ENCODE data around the gene PNLIPRP2.

Gene PNLIPRP2

DNA sequence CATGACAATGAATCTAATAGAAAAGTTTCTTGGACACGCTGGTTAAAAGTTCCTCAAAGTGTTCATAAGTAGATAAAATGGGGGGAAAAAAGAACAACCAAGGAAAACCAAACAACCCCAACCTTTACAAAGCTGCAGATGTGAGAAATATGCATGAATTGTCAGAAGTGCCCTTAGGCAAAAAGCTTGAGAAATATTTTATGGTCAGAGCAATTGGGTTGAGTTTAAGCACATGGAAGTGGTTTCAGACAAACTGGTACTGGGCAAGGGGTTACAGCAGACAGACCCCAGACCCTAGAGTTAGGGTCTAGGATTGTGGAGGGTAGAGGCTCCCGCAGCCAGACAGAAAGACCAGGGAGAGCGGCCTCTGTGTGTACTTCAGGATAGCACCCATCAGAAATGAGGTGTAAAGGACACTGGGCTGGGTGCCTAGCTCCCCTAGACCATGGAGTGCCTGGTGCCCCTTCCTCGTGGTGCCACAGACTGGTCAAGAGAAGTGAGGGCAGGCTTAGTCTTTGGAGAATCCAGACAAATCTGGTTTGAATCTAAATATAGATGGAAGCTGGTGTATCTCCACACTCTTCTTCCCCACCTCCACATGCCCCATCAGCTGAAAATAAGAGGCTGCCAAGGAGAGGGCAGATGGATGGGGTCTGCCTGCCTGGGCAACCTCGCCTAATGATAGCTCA is 37.3 kb downstream of the PNLIPRP2 start:
- DNase-seq: no peak

DNA sequence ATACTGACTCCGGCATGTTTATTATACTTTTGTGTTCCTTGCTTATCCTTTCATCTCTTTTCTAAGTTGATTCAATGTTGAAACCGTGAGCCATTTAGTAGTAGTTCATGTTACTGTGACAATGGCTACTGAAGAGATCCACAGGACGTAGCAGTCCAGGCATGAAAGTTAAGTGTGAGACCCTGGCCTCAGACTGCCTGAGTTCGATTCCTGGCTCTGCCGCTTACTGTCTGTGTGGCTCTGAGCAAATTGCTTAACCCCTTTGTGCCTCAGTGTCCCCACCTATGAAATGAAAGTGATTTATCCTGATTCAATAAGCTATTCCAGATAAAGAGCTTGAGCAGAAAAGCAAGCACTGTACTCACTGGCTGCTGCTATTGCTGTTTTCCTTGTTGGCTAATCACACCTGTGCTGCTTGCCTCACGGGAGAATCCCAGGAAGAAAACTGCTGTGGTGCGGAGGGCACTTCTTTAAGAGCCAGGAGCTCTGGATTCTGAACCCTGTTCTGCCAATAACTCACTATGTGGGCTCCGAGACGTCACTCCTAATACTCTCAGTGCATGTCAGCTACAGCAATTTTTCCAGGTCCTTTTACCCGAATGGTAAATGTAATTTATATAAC is 38.4 kb downstream of the PNLIPRP2 start:
- no peak for DNase-seq

DNA sequence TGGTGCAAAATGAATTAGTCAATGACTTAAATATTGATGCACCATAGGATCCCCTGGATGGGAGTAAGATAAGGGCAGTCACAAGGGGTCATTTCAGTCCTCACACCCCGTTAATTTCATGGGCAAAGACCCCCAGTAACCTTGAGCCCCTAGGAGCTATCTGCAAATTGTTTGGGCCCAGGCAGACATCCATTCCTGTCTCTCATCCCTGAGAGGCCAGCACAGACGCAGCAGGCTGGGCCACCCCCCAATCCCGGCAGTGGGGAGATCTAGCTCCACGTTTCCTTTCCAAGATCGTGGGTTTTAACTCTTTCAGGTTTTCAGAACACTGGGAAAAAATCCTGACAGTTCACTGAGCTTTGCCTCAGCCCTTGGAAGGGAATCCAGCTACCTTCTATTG is 40.1 kb downstream of the PNLIPRP2 start:
- DNase-seq: no peak

DNA sequence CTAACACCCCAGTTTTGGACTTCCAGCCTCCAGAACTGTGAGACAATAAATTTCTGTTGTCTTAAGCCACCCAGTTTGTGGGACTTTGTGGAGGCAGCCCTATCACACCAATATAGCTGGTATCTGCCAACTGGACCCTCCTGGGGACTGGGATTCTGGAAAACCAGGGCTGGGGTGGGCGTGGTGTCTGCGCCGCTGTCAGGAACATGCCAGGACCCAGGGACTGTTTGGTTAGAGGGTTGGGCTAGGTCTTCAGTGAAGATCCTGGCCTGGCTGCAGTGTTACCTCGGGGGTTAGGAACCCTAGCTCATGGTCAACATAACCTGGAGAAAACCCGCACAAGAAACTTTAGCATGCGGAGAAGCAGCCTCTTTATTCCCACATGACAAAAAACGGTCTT is 42.6 kb downstream of the PNLIPRP2 start:
- DNase-seq: no peak

DNA sequence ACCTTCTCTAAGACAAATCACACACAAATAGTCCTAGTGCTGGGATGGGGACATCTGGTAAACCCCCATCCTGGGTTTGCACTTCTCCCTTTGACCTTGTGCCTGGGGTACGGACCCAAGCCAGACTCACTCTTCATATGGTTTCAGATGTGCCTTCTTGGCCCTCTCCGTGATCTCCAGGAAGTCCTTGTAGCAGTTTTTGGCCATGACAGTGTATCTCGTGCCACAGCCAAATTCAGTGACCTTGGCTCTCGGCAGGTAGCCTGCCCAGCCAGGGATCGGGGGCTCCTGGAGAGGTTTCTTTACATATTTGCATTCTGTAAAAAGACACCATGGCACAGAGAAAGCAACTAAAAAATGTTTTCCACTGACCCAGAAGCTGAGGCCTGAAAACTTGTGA is 43.9 kb downstream of the PNLIPRP2 start:
- DNase-seq: no peak

DNA sequence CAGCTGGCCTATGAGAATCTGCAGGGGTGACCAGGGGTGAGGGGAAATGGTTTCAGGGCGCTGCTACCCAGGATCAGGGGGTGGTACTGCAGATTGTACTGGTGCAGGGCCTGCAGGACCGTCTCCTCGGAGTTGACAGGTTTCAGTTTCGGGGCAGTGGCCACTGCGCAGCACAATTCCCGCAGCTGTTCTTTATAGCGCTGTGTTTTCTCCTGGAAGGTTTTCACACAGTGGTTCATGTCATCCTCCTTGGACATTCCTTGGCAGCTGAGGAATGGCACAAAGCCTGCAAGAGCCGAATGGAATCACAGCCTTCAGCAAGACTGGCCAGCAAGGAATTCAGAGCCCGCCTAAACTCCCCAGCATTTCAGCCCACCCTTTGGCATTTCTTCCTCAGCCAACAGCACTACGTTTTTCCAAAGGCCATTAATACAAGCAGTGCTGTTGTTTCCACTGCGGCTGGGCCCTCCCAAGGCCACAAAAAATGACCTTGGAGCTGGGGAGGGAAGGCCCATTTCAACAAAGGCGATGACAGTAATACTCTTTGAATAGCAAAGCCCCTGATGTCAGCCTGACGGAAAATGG is 44.9 kb downstream of the PNLIPRP2 start:
- DNase-seq: no peak

DNA sequence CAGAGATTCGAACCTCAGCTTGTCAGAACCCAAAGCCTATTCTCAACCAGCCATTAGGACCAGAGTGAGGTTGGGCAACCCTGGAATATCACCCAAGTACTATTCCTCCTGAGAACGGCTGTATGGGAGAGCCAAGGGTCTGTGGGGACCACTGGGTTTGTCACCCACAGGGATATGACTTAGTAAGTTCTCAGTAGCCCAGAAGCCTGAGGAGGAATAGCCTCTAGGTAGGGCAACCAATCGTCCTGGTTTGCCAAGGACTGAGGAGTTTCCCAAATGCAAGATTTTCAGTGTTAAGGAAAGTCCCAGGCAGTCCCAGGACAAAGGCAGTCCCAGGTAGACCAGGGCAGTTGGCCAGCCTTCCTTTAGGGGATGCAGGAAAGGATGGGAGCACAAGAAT is 46.7 kb downstream of the PNLIPRP2 start:
- DNase-seq: no peak

DNA sequence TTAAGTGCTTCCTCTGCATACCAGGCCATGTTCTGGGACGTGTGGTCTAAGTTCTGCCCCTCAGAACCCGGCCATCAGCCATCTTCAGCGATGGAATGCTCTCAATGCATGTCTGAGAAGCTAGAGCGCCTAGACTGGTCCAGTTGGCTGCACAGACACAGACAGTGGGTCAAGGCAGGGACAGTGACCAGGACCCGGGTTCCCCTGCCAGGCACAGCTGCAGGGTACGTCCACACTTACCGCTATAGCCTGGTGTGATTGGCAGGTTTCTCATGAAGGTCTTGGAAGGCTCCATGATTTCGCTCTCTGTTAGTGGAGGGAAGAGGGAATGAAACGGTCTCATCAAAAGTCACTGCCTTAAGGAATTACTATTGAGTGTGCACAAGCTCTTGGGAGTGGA is 47.3 kb downstream of the PNLIPRP2 start:
- no peak for DNase-seq

DNA sequence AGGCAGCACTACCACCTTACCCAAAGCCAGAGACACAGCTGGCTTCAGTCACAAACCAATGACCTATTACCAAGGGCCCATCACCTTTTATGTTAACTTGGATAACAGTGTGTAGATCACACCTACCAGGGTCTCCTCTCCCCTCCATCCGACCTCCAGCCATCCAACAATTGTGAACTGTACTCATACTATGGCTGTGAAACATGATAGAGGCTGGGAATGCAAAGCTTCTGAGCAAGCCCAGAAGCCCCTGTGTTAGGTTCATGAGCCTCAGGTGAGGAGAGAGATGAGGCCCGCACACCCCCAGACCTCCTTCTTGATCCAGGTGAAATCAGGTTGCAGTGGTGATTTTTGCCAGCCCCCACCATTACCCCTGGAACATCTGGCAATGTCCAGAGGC is 47.7 kb downstream of the PNLIPRP2 start:
- no peak for DNase-seq

DNA sequence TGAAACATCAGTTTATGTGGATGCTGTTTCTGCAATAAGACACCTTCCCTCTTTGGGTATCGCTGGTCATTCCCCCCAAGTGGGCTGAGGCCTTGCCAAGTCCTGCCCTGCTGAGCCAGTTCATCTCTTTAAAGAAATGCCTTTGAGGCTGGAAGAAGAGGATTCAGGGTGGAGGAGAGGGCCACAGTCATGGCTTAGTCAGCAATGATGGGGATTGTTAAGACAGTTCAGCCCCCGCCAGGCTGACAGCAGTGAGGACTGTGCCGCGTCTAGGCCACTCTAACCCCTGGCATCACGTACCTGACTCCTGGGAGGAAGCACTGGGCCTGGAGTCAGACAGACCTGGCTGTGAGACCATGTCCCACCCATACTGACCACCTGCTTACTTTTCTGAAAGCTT is 48.3 kb downstream of the PNLIPRP2 start:
- DNase-seq: no peak

DNA sequence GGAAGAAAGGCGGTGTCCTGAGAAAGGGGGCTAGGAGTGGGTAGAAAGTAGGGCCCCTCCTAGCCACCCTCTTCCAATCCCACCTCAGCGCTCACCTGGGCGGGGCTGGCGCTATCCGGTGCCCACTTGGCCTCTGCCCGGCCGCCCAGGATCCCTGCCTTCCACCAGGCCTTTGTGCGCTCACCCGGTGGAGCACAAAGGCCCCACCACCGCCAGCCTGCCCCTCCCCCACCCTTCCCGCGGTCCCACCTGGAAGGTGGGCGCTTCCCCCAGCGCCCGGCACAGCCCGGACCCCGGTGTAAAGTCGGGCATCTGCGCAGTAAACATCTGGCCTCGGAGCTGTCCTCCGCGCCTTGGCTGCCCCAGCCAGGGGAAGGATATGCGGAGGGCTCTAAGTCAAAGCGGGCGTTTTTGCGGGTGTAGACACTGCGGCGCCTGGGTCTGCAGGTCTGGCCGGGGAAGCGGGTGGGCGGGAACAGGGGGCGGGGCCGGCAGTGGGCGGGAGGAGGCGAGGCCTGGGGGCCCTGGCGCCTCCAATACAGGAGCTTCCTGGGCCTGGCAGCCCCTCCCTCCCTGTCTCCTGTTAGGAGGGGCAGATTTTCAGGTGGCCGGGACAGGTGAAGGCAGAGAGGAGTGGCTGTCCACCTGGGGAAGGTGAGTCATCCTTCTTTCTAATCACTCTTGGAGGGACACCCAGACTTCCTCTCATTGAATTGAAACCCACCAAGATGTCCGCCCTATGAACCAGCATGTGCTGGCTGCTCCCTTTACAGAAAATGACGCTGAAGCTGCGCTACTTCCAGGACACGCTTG is 49.3 kb downstream of the PNLIPRP2 start:
- DNase-seq: peak in 1 of 2 experiments; percentile 28

DNA sequence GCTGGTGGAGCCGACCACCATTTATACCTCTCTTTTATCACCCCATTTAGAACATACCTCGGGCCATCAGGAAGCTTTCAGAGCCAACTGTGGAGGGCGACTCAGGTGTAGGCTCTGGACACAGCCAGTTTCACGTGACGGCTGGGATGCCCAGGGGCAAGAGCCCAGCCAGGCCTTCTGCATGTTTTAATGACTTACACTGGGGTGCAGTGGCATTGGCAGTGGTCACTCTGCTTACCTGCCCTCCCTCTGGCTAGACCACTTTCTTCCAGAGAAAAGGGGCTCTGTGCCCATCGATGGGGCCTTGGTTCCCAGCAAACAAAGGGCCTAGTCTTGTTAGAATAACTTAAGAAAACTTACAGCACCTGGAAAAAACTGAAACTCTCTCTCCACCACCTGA is 50.0 kb downstream of the PNLIPRP2 start:
- no peak for DNase-seq

DNA sequence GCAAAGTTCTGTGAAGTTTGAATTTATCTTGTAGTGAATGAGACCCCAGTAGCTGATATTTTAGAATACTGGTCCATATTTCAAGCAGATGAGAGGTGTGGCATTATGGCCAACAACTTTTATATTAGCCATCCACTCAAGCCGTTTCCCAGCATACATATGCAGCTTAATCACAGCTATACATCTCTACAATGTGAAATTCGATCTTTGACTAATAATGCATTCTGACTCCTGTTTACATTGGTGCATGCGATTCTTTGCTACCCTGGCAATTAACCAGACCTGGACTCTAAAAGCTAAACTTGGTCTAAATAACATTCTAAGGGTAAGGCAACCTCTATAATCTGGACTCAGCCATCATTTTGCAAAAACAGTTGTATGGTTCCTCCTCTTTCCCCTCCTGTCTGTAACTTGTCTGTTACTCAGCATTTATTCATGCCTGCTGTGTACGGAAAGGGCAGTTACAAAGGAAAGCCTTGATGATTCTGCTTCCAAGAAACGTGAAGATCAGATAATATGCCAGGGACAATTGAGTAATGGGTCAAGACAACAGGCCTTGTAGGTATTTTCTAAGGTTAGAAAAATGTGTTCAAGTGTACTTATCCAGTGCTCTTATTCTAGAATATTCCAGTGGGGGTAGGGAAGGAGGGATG is 50.6 kb downstream of the PNLIPRP2 start:
- DNase-seq: no peak

DNA sequence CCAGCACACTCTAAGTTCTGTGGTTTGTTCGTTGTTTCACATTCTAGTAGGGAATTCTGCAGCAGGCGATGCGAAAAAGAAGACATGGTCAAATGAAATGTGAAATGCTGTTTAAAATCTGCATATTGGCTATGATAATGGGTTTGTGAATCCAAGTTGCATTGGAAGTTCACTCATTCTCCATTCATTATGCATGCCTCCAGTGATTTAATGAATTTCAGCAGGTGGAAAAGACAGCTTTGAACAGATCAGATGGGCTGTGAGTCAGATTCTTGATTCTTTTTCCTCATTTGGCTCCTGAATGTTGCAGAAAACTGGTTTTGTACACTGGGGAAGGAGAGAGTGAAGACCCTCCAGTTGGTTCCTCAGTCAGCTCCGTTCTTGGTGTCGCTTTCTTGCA is 52.1 kb downstream of the PNLIPRP2 start:
- DNase-seq: no peak

DNA sequence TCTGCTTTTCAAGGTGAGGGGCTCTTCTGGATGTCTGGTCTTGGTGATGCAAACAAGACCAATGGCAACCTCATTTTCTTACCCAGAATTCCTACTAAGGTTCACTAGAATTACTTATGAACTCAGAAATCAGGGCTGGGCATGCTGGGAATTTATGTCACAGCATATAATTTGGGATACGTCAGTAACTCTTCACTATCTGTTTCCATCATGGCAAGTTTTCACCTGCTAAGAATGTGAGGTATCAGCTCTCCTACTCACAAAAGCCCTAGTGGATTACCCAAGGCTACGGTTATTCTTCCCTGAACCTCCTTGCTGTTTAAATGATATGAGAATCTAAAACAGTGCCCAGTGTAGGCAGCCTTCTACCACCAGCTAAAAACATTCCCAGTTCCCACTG is 53.1 kb downstream of the PNLIPRP2 start:
- DNase-seq: no peak

DNA sequence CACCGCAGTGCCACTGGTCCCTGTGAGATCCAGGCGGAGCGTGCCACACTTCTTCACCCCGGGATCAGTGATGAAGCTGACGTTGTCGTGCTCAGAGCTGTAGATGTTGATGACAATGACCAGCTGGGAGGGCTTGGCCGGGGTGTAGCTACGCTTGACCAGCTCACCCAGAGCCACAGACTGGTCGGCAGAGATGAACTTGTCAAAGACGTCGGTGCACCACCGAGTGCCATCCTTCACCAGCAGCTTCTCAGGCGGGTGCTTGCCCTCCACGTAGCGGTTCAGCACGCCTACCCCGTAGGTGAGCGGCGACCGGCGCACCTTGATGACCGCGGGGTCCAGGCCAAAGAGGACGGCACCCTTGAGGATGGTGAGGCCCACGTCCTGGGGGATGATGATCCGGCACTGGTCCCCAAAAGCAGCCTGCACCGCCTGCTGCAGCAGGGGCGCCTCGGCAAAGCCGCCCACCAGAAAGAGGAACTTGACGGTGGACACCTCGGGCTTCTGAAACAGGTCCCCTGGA is 54.2 kb downstream of the PNLIPRP2 start:
- no peak for DNase-seq

DNA sequence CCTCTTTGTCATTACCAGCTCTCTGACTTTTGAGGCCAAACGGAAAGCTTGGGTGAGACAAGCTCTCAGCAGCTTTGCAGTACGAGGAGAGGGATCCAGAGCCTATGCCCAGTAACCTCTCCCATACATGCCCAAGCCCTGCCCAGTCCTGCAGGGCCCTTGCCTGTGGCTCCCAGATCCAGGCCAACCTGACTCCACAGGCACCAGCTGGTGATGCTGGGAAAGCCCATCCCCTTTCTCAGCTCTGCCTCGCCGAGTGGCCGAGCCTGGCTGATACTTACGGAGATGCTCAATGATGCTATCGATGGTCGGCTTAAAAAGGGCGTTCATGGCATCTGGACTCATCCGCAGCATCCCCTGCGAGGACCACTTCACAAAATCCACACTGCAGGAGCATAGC is 55.4 kb downstream of the PNLIPRP2 start:
- no peak for DNase-seq

DNA sequence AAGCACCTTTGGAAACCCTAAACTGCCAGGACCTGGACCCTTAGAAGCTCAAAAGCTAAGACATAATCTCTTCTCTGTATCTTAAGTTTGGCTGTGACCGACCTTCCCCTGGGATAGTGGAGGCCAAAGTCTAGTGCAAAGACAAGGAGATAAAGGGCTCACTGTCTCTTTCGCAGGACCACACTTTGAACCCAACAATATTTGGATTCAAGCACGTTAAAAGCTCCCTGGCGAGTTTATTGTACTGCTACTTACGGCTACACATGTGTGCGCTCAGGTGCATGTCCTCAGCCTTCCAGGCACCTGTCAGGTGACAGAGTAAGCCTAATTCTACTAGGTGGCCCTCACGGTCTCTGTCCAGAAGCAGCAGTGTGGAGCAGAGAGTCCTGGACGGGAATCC is 55.9 kb downstream of the PNLIPRP2 start:
- DNase-seq: no peak

DNA sequence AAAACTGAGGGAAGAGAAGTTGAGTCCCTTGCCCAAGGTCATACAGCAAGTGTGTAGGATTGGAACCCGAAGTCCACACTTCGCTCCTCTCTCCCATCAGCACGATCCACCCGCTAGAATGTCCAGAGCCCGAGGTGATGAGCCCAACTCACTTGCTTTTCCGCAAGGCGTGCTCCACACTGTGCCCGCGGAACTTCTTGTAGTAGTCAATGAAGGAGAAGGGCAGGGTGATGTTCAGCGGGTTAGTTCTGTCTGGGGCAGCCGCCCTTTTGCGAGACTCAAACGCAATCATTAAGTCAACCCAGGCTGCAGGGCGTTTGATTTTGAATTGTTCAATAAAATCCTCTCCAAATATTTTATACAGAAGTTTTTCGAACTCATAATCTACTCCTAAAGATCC is 58.6 kb downstream of the PNLIPRP2 start:
- no peak for DNase-seq

DNA sequence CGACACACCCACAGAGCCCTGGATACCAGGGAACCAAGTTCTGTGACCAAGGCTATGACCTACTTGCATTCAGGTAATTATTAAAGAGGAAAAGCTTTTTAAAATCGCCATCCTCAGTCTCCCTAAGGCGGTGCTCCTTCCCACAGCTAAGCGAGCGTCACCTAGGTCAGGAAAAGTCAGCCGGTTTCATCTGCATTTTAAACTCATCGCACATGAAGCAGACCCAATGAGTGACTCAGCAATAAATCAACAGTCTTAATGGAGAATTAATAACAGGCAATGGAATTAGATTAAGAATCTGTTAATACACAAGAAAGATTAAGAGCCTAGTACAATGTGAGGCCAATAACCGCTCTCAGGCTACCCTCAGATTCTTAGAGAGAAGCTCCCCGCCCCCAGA is 62.4 kb downstream of the PNLIPRP2 start:
- no peak for DNase-seq

DNA sequence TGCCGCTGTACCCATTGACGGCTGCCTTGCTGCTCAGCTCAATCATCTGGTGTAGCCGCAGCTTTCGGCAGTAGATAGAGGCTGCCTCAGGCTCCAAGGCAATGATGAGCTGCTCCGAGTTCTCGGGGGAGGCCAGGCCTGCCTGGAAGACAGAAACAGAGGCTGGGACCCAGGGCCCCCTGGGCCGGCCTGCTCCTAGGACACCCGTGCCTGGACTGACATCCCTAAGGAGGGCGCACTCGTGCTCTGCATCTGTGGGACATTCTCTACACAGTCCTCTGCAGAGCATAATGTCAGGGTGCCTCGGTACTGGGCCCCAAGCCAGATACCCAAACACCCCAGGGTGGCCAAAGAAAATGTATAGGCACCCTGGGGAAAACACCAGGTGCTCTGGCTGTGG is 63.1 kb downstream of the PNLIPRP2 start:
- DNase-seq: no peak

DNA sequence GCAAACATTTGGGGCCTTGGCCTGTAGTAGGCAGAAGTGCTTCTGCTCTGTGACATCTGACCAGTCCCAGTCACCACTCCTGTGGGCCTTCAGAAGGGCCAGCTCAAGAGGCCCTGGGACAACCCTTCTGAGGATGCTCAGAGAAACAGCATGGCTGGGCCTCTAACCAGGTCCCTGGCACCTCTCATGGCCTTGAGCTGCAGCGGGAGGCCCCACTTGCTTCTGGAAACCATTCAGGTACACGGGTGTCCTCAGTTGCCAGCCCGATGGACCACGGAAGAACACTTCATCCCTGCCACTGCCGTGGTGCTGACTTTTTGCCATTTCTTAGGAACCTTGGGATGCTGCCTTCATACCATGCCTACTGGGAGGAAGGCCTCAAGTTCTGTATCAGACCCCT is 64.0 kb downstream of the PNLIPRP2 start:
- no peak for DNase-seq

DNA sequence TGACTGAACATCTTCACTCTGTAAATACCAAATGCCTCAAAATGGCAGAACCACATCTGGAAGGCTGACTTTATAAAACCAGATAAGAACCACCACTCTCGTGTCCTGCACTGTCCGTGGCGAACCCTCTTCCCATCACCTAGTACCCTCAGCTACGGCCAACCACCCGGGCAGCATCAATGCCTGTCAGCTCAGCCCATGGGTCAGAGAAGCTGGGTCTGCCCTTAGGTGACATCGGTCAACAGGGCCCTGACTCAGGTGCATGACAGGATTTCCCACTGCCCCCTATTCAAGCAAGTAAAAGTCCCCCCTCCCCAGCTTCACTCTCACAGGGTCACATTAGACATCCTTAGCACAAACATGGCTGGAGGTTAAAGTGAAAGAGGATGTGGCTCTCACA is 65.1 kb downstream of the PNLIPRP2 start:
- no peak for DNase-seq

Data from NCI-H1930 (cell line).